ENCODE measurements around the gene SCRN1. TPM values are rescaled to one million over a fixed set of nuclear protein-coding genes. Genes with fewer than 3 reads are reported as not detected.

The SCRN1 gene
- total RNA-seq, 1 donor from 2014 or later = 35.5 TPM

DNA sequence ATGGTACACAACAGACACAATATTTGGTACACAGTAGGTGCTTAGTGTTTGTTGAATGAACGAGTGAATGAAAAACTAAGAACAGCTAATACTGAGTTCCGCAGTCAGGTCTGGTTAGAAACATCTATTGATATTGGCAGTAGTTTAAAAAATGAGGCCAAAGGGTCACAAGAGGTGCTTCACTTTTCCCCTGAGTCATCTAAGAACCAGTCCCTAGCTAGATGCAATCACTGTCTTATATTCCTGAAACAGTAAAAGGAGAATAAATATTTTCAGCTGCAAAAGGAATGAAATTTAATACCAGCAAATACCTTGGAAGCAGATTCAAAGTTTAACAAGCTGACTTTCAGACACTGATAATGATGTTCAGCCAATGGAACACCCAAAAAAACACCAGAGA lies 54.5 kb downstream of the SCRN1 start:
- TF ChIP-seq, protein P1, sequence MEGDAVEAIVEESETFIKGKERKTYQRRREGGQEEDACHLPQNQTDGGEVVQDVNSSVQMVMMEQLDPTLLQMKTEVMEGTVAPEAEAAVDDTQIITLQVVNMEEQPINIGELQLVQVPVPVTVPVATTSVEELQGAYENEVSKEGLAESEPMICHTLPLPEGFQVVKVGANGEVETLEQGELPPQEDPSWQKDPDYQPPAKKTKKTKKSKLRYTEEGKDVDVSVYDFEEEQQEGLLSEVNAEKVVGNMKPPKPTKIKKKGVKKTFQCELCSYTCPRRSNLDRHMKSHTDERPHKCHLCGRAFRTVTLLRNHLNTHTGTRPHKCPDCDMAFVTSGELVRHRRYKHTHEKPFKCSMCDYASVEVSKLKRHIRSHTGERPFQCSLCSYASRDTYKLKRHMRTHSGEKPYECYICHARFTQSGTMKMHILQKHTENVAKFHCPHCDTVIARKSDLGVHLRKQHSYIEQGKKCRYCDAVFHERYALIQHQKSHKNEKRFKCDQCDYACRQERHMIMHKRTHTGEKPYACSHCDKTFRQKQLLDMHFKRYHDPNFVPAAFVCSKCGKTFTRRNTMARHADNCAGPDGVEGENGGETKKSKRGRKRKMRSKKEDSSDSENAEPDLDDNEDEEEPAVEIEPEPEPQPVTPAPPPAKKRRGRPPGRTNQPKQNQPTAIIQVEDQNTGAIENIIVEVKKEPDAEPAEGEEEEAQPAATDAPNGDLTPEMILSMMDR (IDR thresholded peaks at IDR 0.05; ENCODE audit: insufficient read depth, low read length, severe bottlenecking) = no peak
- peaks cover 5% of the 10 kb centered on the region for H3K36me3 ChIP-seq (ENCODE audit: control insufficient read depth, insufficient read depth, low read length)
- H3K27me3 ChIP-seq (ENCODE audit: control insufficient read depth, insufficient read depth, low read length) = no peaks in the 10 kb centered on the region
- no peak overlapping the region for H3K4me3 ChIP-seq (ENCODE audit: low read depth, low read length)
- no peak for DNase-seq (ENCODE audit: low read depth)
- FAIRE-seq = no peak

DNA sequence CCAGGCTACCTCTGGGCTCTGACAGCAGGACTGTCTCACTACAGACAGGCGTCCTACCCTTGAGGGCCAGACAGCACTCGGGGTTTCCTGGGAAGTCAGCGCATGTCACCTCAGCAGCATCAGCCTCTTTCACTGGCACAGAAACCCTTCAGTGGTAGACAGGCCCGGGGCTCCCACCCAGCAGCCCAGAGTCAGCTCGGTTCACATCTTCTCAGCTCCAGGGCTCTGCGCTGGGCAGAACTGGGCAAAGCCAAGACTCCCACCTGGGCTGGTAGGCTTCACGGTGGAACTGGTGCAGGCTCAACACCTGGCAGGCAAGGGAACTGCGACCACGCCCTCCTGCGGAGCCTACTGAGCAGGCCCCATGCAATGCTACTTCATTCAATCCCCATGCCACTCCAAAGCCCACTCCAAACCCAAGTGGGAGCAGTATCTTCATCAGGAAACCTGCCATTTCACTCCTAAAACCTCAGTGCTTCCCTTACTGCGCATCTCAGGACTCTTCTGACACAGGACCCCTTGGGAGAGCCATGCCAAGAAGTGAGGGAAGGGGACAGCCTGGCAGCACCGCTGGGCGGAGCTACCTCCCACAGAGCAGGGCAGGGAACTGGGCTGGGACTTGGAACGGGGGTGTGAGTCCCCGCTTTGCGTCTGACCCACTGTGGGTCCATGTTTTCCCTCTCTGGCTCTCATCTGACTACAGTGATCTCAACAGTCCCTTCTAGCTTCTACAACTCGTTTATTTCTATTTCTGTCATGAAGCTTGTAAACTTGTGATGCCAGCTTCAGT lies 60.4 kb downstream of the SCRN1 start:
- Histone ChIP-seq H3K4me3 (ENCODE audit: low read depth, low read length) (no peak overlapping the region), H3K27me3 (ENCODE audit: control insufficient read depth, insufficient read depth, low read length) (no peaks in the 10 kb centered on the region), H3K36me3 (ENCODE audit: control insufficient read depth, insufficient read depth, low read length) (peaks cover 1% of the 10 kb centered on the region)
- DNase-seq (ENCODE audit: low read depth) (no peak), FAIRE-seq (no peak)
- TF ChIP-seq, protein P1 (IDR thresholded peaks at IDR 0.05; ENCODE audit: insufficient read depth, low read length, severe bottlenecking) = no peak

DNA sequence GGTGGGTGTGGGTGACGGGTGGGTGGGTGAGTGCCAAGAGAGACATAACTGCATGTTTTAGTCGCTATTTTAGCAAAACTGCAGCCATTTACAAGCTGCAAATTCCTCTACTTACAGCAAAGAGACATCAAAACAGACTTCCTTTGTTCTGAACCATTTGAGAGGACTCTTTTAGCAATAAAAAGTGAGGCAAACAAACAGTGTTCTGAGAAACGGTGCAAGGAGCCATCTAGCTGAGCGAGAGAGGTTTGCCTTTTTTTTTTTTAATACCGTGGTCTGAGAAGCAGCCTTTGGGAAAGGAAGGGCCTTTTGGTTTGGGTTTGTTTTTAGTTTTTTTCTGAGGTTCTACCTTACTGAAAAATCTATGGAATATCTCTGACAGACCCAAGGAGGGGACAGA lies 62.9 kb downstream of the SCRN1 start:
- TF ChIP-seq, protein P1 (IDR thresholded peaks at IDR 0.05; ENCODE audit: insufficient read depth, low read length, severe bottlenecking) = no peak
- DNase-seq (ENCODE audit: low read depth) = no peak
- Histone ChIP-seq H3K36me3 (ENCODE audit: control insufficient read depth, insufficient read depth, low read length) (peaks cover 1% of the 10 kb centered on the region), H3K4me3 (ENCODE audit: low read depth, low read length) (no peak overlapping the region), H3K27me3 (ENCODE audit: control insufficient read depth, insufficient read depth, low read length) (no peaks in the 10 kb centered on the region)
- no peak for FAIRE-seq

DNA sequence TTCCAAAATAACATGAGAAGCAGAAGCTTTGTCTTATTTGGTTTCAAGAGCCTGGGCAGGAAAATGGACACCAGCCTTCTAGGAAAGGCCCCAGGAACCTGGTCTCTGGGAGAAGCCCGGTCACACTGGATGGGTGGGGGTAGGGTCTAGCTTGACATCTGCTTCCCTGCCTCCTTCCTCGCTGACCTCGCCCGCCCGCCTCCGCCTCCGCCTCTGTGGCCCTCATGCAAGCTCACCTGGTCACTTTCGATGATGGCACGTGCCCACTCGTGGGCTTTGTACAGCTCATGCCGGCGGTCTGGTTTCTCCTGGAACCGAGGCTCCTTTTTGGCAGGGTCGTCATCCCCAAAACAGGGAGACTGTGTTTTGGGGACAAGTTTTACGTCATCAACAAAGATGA lies 63.4 kb downstream of the SCRN1 start:
- Histone ChIP-seq H3K27me3 (ENCODE audit: control insufficient read depth, insufficient read depth, low read length) (no peaks in the 10 kb centered on the region), H3K4me3 (ENCODE audit: low read depth, low read length) (no peak overlapping the region), H3K36me3 (ENCODE audit: control insufficient read depth, insufficient read depth, low read length) (peaks cover 1% of the 10 kb centered on the region)
- TF ChIP-seq, protein P1 (IDR thresholded peaks at IDR 0.05; ENCODE audit: insufficient read depth, low read length, severe bottlenecking) = no peak
- FAIRE-seq (no peak), DNase-seq (ENCODE audit: low read depth) (no peak)

DNA sequence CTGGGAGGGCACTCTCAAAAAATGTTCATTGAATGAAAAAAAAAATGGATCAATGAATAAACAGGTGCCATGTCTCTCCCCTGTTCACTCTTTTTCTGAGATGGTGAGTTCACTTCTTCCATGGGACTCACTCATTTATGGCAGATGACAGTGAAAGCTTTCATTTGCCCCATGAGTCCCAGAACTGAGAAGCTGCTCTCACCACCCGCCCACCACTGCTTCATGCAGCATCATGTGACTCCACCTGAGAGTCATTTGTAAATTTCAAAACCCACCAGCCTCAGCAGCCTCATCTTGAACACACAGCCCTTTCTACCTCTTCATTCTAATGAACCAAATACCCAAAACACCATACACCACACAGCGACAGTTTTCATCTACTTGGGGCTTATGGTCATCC lies 64.9 kb downstream of the SCRN1 start:
- peaks cover 3% of the 10 kb centered on the region for H3K36me3 ChIP-seq (ENCODE audit: control insufficient read depth, insufficient read depth, low read length)
- DNase-seq (ENCODE audit: low read depth) (no peak), FAIRE-seq (no peak)
- TF ChIP-seq, protein P1 (IDR thresholded peaks at IDR 0.05; ENCODE audit: insufficient read depth, low read length, severe bottlenecking) = no peak
- no peaks in the 10 kb centered on the region for H3K27me3 ChIP-seq (ENCODE audit: control insufficient read depth, insufficient read depth, low read length)
- H3K4me3 ChIP-seq (ENCODE audit: low read depth, low read length) = no peak overlapping the region

DNA sequence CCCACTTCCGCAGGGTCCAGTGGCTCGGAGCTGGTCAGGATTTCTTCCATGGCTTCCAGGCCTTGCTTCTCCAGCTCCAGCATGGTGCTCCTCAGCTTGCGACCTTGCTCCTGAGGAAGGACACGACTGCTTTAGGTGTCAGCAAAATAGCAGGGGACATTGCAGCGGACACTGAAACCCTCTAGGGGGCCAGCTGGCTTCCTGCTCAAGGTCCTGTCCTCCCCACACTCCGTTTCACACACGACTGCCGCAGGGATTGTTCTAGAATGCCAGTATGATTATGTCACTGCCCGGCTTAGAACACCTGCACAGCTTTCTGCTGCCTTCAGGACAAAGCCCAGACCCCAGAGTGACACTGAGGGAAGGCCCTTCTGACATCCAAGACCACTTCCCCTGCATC lies 65.6 kb downstream of the SCRN1 start:
- no peak for FAIRE-seq
- Histone ChIP-seq H3K36me3 (ENCODE audit: control insufficient read depth, insufficient read depth, low read length) (peaks cover 3% of the 10 kb centered on the region), H3K4me3 (ENCODE audit: low read depth, low read length) (no peak overlapping the region), H3K27me3 (ENCODE audit: control insufficient read depth, insufficient read depth, low read length) (no peaks in the 10 kb centered on the region)
- no peak for DNase-seq (ENCODE audit: low read depth)
- TF ChIP-seq, protein P1 (IDR thresholded peaks at IDR 0.05; ENCODE audit: insufficient read depth, low read length, severe bottlenecking) = no peak
